Uterus (tissue), 2 donors: ENCODE measurements around the gene ADRM1.

Source experiments
- CTCF ChIP-seq, 4 experiments: fragments of 200-600 bp in 2 of 4; fragments of 450-650 bp in 2 of 4; sonication (generic) in 2 of 4; IDR thresholded peaks; one replicate each; pipeline ENCODE4 v1.5.1; 2016 to 2019; ENCODE audit warnings: antibody characterized with exemption in 4 of 4, mild to moderate bottlenecking in 2 of 4, moderate library complexity in 1 of 4
- POLR2A ChIP-seq, 2 donors: fragments of 450-650 bp; IDR thresholded peaks; one replicate each; pipeline ENCODE4 v1.6.1; 2016; ENCODE audit warnings: antibody characterized with exemption in 2 of 2, mild to moderate bottlenecking in 1 of 2, moderate library complexity in 1 of 2

GRCh38 chr20:62269378-62269777 lies 33.4 kb upstream of the ADRM1 start:
- no peak for TF ChIP-seq CTCF (IDR thresholded peaks at IDR 0.05)
- TF ChIP-seq POLR2A (IDR thresholded peaks at IDR 0.05): no peak
